Endothelial cell of umbilical vein (primary cell): ENCODE results near the gene DAZL. TPM values are rescaled to one million over a fixed set of nuclear protein-coding genes. Genes with fewer than 3 reads are reported as not detected.

Experiments
- BruUV-seq: library from RNA; stranded (reverse); fragments of 400-500 nt; replicated peaks from 2 replicates; lab custom pipeline; 2021; lab: Mats Ljungman, UMichigan
- CTCF ChIA-PET: fragments of 300-600, 350-600 bp; sonication (Branson Sonifier 250); formaldehyde crosslinking; loops from one replicate; lab custom pipeline; 2021; ENCODE audit warnings: antibody characterized with exemption, inconsistent platforms; lab: Charles Lee
- POLR2A ChIA-PET: fragments of 300-600, 350-600 bp; sonication (Branson Sonifier 250); formaldehyde crosslinking; loops from one replicate; lab custom pipeline; 2021; ENCODE audit warnings: antibody characterized with exemption, inconsistent platforms; lab: Charles Lee
- DNase-seq: peaks from one replicate; pipeline ENCODE4 v3.0.0-alpha.2; 2011; ENCODE audit warnings: low read depth, low spot score
- FAIRE-seq: peaks from 2 replicates; lab custom pipeline; 2011; peaks lifted over from hg19 to GRCh38; lab: Jason Lieb, UNC
- H2AFZ ChIP-seq: 2 replicates; pipeline ENCODE4 v1.6.0; 2012; ENCODE audit warnings: low read depth, low read length, control low read depth, inconsistent platforms
- H3K27ac ChIP-seq: 2 replicates; pipeline ENCODE4 v1.5.1; 2011; ENCODE audit warnings: low read depth, mild to moderate bottlenecking, control low read depth, low read length, moderate library complexity; ENCODE audit not compliant: insufficient read depth
- H3K27me3 ChIP-seq, 2 experiments: 2 replicates each; pipeline versions ENCODE4 v1.6.0 to v1.6.1; 2011; ENCODE audit warnings: low read length in 2 of 2, mixed read lengths in 1 of 2; ENCODE audit not compliant: control insufficient read depth in 2 of 2, insufficient read depth in 2 of 2
- H3K36me3 ChIP-seq, 2 experiments: 2 replicates in 1 of 2; 3 replicates in 1 of 2; pipeline ENCODE4 v1.5.1; 2011; ENCODE audit warnings: low read length in 2 of 2, mild to moderate bottlenecking in 1 of 2, moderate library complexity in 1 of 2; ENCODE audit not compliant: control insufficient read depth in 2 of 2, insufficient read depth in 2 of 2; ENCODE audit errors: extremely low read depth in 1 of 2
- H3K4me1 ChIP-seq: 3 replicates; pipeline ENCODE4 v1.5.1; 2011; ENCODE audit warnings: mild to moderate bottlenecking, low read length; ENCODE audit not compliant: control insufficient read depth, insufficient read depth; ENCODE audit errors: extremely low read depth
- H3K4me2 ChIP-seq: 2 replicates; pipeline ENCODE4 v1.6.1; 2011; ENCODE audit warnings: low read length, control low read depth, mixed read lengths; ENCODE audit not compliant: insufficient read depth
- H3K4me3 ChIP-seq, 3 experiments: fragments of 200-600 bp in 1 of 3; sonication (generic), shearing (Covaris generic) in 1 of 3; replicated peaks in 1 of 3; 2 replicates each; pipeline ENCODE4 v1.5.1; 2011 to 2016; ENCODE audit warnings: control low read depth in 3 of 3, low read length in 3 of 3, mild to moderate bottlenecking in 2 of 3, inconsistent platforms in 1 of 3, low read depth in 1 of 3, moderate library complexity in 1 of 3; ENCODE audit not compliant: insufficient read depth in 1 of 3
- H3K79me2 ChIP-seq: 2 replicates; pipeline ENCODE4 v1.6.0; 2012; ENCODE audit warnings: low read length, inconsistent platforms; ENCODE audit not compliant: control insufficient read depth, insufficient read depth
- H3K9ac ChIP-seq: replicated peaks from 2 replicates; pipeline ENCODE3; 2011; ENCODE audit warnings: low read length, control low read depth; ENCODE audit not compliant: insufficient read depth; ENCODE audit errors: extremely low read depth
- H3K9me1 ChIP-seq: replicated peaks from 3 replicates; pipeline ENCODE4 v1.6.0; 2011; ENCODE audit warnings: mild to moderate bottlenecking, low read length; ENCODE audit not compliant: control insufficient read depth, insufficient read depth; ENCODE audit errors: extremely low read depth
- H3K9me3 ChIP-seq: replicated peaks from 2 replicates; pipeline ENCODE4 v1.5.1; 2012; ENCODE audit warnings: low read length, inconsistent platforms; ENCODE audit not compliant: control insufficient read depth, insufficient read depth
- H4K20me1 ChIP-seq: replicated peaks from 2 replicates; pipeline ENCODE3; 2011; ENCODE audit warnings: mild to moderate bottlenecking, low read length; ENCODE audit not compliant: control insufficient read depth, insufficient read depth; ENCODE audit errors: extremely low read depth
- EZH2 ChIP-seq: IDR thresholded peaks from 2 replicates; pipeline ENCODE4 v1.6.1; 2012; ENCODE audit warnings: borderline replicate concordance, low read depth, mild to moderate bottlenecking, moderate library complexity, low read length, inconsistent platforms; ENCODE audit not compliant: severe bottlenecking
- FOS ChIP-seq: IDR thresholded peaks from 2 replicates; pipeline ENCODE4 v1.6.1; 2011; ENCODE audit warnings: mild to moderate bottlenecking, low read length, moderate library complexity, borderline replicate concordance; ENCODE audit not compliant: insufficient read depth
- GATA2 ChIP-seq: IDR thresholded peaks from 2 replicates; pipeline ENCODE4 v1.7.0; 2011; ENCODE audit warnings: low read depth, mild to moderate bottlenecking, moderate library complexity, mixed read lengths, low read length; ENCODE audit not compliant: insufficient read length, insufficient read depth
- JUN ChIP-seq: IDR thresholded peaks from 2 replicates; pipeline ENCODE4 v1.6.1; 2011; ENCODE audit warnings: borderline replicate concordance, low read depth; ENCODE audit not compliant: insufficient read length, insufficient read depth
- MYC ChIP-seq: IDR thresholded peaks from one replicate; pipeline ENCODE4 v1.6.1; 2011; ENCODE audit warnings: mild to moderate bottlenecking, low read depth, low read length
- POLR2A ChIP-seq: IDR thresholded peaks from 2 replicates; pipeline ENCODE4 v1.6.1; 2012; ENCODE audit warnings: low read depth, mild to moderate bottlenecking, control low read depth, low read length
- POLR2AphosphoS5 ChIP-seq: IDR thresholded peaks from 2 replicates; pipeline ENCODE4 v1.6.1; 2012; ENCODE audit warnings: low read depth, mild to moderate bottlenecking, control low read depth, low read length, moderate library complexity; ENCODE audit not compliant: insufficient read depth
- dilution Hi-C: fragments of 300-500 bp; cut with MboI; formaldehyde crosslinking; loops from one replicate; pipeline ENCODE4 v1.15.0; 2019; ENCODE audit warnings: low sequenced_read_pairs; ENCODE audit not compliant: extremely low pct_ligation_motif_present
- intact Hi-C: fragments of 100-400 bp; cut with micrococcal nuclease; formaldehyde crosslinking; loops from one replicate; pipeline ENCODE4 v1.10.0; 2022
- polyA plus RNA-seq, 4 experiments: library from polyadenylated mRNA; depleted of rRNA in 3 of 4; stranded (reverse) in 3 of 4; unstranded in 1 of 4; fragments of >200 nt; gene quantifications; 2 replicates each; pipeline versions ENCODE4 v1.2.1 to v1.2.3, GENCODE V29; 2011 to 2012; ENCODE audit warnings: missing spikeins in 1 of 4
- total RNA-seq: library from RNA; stranded (reverse); gene quantifications from 2 replicates; pipeline ENCODE4 v1.2.3, GENCODE V29; 2021
- TF ChIP-seq, protein P1 (sequence below): IDR thresholded peaks from 2 replicates; pipeline ENCODE4 v1.6.1; 2011; ENCODE audit not compliant: insufficient read depth, insufficient read length
- TF ChIP-seq, protein P2 (sequence below), 2 donors: IDR thresholded peaks; 1 replicate in 1 of 2; 2 replicates in 1 of 2; pipeline ENCODE4 v1.5.1; 2011; ENCODE audit warnings: low read length in 2 of 2, mild to moderate bottlenecking in 2 of 2, moderate library complexity in 2 of 2, control low read depth in 1 of 2, inconsistent platforms in 1 of 2, low read depth in 1 of 2; ENCODE audit not compliant: insufficient read depth in 1 of 2; ENCODE audit errors: extremely low read depth in 1 of 2

Gene DAZL
- total and polyA plus RNA-seq, 2 donors (not counting 3 experiments of a cell fraction or from before 2014, with no cell fraction given): not detected

DNA sequence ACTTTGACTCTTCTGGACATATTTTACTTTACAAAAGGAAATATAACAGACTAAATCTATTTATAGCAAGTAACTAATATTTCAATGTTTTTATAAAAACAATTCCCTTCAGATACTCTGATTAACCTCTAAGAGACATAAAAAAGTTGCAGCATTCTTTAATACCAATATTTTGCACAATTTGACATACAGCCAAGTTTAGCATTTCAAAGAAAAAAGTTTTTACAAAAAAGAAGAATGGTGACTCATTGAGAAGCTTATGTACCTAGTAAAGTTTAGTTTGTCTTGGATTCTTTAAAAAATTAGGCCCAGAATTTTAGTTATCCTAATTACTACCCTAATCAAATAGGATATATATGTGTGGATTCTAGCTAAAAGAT is 17.6 kb downstream of the DAZL start:
- H3K27ac ChIP-seq: no peak overlapping the region
- no peaks in the 10 kb centered on the region for H3K9me1 ChIP-seq
- intact Hi-C loops: no loop called here
- H3K36me3 ChIP-seq: no peaks in the 10 kb centered on the region
- FAIRE-seq: no peak
- no peaks in the 10 kb centered on the region for H4K20me1 ChIP-seq
- H3K79me2 ChIP-seq: no peaks in the 10 kb centered on the region
- dilution Hi-C loops: no loop called here
- no peak overlapping the region for H3K4me2 ChIP-seq
- DNase-seq: no peak
- TF ChIP-seq, protein P1, sequence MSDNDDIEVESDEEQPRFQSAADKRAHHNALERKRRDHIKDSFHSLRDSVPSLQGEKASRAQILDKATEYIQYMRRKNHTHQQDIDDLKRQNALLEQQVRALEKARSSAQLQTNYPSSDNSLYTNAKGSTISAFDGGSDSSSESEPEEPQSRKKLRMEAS: no peak
- TF ChIP-seq POLR2A (no peak), EZH2 (no peak), MYC (no peak), GATA2 (no peak), FOS (no peak), POLR2AphosphoS5 (no peak), JUN (no peak)
- TF ChIP-seq, protein P2, sequence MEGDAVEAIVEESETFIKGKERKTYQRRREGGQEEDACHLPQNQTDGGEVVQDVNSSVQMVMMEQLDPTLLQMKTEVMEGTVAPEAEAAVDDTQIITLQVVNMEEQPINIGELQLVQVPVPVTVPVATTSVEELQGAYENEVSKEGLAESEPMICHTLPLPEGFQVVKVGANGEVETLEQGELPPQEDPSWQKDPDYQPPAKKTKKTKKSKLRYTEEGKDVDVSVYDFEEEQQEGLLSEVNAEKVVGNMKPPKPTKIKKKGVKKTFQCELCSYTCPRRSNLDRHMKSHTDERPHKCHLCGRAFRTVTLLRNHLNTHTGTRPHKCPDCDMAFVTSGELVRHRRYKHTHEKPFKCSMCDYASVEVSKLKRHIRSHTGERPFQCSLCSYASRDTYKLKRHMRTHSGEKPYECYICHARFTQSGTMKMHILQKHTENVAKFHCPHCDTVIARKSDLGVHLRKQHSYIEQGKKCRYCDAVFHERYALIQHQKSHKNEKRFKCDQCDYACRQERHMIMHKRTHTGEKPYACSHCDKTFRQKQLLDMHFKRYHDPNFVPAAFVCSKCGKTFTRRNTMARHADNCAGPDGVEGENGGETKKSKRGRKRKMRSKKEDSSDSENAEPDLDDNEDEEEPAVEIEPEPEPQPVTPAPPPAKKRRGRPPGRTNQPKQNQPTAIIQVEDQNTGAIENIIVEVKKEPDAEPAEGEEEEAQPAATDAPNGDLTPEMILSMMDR (IDR thresholded peaks at IDR 0.05; ENCODE audit: extremely low read depth in 1 of 2, insufficient read depth in 1 of 2, low read depth in 1 of 2, low read length in 2 of 2): no peak
- H3K27me3 ChIP-seq: no peaks in the 10 kb centered on the region
- no peak overlapping the region for H3K4me3 ChIP-seq
- no peaks in the 10 kb centered on the region for H3K4me1 ChIP-seq
- BruUV-seq: no TSS peak
- no peak overlapping the region for H2AFZ ChIP-seq
- CTCF ChIA-PET: interaction anchor here (0.9 to 3.4 kb wide), 5 partner anchors 8 to 299 kb away, joined by 3 to 12 read pairs (median 3); no protein-coding TSS in a partner anchor
- H3K9me3 ChIP-seq: no peaks in the 10 kb centered on the region
- H3K9ac ChIP-seq: no peak overlapping the region
- POLR2A ChIA-PET: interaction anchor here (0.6 kb wide), 1 partner anchor 252 kb away, joined by 3 read pairs; no protein-coding TSS in a partner anchor
